ENCODE data around the gene INPP5K.

Gene INPP5K

DNA sequence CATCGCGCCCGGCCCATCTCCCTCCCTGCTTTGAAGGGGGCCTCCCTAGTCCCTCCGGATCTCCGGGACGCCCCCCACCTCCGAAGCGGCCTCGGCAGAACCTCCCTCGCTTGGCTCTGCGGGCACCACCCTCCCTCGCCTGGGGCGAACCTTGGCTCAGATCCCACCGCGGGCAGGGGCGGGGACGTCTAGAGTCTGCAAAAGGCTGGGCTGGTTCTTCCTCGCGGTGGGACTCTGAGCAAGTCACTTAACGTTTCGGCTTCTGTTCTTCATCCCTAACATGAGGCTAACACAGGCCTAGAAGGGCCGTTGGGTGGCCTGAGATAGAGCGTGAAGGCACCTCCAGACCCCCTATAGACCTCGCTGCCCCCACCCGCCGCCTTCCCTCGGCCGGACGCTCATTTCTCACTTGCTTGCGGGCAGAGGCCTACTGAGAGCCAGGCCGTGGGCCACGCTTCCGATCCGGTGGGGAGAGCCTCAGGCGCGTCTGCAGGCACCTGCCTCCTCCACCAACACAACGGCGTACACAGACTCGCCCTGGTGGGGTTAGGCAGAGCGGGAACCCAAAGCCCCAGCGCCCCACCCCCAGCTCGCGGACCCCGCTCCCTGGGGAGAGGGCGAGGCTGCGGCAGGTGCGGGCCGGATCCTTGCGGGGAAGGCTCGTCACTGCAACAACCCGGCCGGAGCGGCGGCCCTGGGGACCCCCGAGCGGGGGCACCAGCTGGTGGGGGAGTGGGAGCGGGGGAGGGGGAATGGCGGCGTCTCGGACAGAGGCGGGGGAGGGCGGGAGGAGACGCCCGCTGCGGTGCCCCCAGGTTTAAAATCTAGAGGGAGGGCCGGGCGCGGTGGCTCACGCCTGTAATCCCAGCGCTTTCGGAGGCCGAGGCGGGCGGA lies 29.4 kb downstream of the INPP5K start:
- DNase-seq (ENCODE audit: low read depth in 2 of 2): peak; percentile 48 to 58

DNA sequence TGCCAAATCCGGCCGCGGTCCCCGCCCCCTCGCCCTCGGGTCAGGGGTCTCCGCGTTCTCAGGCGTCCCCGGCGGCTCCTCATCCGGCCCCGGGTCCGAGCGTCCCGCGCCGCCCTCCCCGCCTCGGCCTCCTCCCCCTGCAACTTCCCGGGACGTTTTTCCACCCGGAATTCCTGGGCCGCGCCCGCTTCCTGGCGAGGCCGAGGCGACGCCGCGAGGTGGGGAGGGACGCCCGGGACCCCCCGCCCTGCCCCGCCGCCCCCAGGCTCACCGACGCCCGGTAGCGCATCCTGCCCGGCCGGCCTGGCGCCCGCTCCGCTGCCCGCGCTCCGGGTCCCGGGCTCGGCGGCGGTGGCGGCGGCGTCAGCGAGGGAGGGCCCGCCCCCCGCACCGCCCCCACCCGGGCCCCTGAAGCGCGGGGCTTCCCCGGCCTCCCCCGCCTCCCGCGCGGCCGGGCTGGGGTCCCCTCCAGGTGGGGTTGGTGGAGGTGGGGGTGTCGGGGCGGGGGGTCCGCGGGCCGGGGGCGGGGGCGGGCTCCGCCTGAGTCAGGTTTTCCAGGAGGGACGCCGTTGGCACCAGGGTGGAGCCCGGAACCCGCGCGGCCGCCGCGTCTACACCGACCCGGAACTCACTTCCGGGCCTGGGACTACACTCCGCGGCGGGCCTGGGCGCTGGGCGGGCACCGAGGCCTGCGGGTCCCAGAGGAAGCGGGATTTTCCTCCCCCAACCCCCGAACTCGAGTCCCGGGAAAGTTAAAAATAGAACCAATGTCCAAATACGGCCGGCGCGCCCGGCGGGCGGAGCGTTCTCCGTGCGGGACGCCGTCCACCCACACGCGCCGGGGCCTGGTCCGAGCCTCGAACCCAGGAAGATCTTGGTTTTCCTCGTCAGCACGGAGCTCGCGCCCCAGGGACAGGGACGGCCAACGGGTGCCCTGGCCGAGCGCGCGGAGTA lies 30.7 kb downstream of the INPP5K start:
- DNase-seq (ENCODE audit: low read depth in 2 of 2): peak in 1 of 2 donors; percentile 39

GRCh38 chr17:1484676-1485422 lies 31.6 kb downstream of the INPP5K start:
- DNase-seq (ENCODE audit: low read depth in 2 of 2): peak in 1 of 2 donors; percentile 29

- DNase-seq (ENCODE audit: low read depth in 2 of 2): no peak
Measured at GRCh38 chr17:1484060-1484535, 32.3 kb downstream of the INPP5K start.

GRCh38 chr17:1482680-1483079 lies 33.7 kb downstream of the INPP5K start:
- no peak for DNase-seq (ENCODE audit: low read depth in 2 of 2)

DNA sequence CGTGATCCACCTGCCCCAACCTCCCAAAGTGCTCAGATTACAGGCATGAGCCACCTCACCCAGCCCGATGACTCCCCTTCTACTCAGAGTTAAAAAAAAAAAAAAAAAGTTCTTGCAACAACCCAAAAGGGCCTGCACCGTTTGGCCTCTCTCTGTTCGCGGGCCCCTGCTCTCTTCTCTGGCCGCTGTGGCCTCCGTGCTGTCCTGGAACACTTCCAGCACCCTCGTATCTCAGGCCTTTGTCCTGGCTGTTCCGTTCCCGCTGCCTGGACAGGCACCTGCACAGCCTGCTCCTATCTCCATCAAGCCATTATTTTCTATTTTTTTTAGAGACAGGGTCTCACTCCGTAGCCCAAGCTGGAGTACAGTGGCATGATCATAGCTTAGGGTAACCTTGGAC lies 34.7 kb downstream of the INPP5K start:
- DNase-seq (ENCODE audit: low read depth in 2 of 2): no peak

DNA sequence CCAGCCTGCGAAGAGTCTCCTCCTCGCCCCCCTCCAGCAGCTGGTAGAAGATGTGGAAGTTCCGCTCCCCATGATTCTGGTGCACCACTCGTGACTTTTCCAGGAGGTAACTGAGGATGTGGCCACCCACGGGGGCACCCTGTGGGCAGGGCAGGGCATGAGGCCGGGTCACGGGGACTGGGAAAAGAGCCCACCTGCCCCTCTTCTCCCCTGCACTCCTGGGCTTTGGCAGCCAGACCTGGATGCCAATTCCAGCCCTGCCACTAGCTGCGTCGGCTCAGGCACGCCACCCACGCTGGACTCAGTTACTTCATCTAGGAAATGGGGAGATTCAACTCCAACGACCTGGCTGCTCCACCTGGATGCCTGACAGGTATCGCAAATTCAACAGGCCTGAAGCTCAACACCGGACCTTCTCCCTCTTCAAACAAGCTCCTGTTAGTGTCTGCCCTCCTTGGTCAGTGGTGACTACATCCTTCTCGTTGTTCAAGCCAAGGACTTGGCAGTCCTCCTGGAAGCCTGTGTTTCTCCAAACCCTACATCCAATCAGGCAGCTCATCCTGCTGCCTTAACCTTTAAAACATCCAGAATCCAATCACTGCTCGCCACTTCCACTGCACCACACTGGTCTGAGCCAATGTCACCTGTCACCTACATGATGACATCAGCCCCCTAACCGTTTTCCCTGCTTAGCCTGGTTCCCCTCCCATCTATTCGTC lies 35.5 kb downstream of the INPP5K start:
- no peak for DNase-seq (ENCODE audit: low read depth in 2 of 2)

GRCh38 chr17:1478418-1478817 lies 38.0 kb downstream of the INPP5K start:
- DNase-seq (ENCODE audit: low read depth in 2 of 2): no peak

GRCh38 chr17:1475321-1475854 lies 41.0 kb downstream of the INPP5K start:
- DNase-seq (ENCODE audit: low read depth in 2 of 2): no peak

GRCh38 chr17:1474402-1475189 lies 41.8 kb downstream of the INPP5K start:
- no peak for DNase-seq (ENCODE audit: low read depth in 2 of 2)

DNA sequence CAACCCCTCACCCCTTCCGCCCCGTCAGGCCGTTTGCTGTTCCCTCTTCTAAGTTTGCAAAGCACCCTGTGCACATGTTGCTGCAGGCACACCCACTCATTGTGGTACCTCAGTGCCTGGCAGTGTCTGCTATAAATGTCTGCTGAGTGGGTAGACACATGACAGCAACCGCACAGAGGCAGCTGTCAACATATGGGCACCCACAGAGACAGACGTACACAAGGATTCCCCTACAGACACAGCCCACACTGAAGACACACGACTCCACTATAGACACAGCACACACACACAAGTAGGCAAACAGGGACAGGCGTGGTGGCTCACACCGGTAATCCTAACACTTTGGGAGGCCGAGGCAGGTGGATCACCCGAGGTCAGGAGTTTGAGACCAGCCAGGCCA lies 42.6 kb downstream of the INPP5K start:
- DNase-seq (ENCODE audit: low read depth in 2 of 2): no peak

DNA sequence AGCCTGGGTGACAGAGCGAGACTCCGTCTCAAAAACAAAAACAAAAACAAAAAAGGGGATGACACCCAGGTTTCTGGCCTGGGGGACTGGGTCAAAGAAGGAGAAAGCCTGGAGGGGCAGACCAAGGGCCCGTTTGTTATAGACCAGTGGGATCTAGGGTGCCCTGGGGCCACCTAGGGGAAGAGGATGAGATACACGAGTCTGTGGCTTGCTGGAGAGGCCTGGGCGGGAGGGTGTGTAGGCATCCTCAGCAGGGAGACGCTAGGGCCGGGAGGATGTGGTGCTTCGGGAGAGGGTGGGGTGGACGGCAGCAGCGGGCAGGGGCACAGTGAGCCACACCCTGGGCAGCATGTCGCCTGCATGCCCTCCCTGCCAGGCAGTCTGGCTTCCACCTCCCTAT lies 43.2 kb downstream of the INPP5K start:
- DNase-seq (ENCODE audit: low read depth in 2 of 2): no peak

DNA sequence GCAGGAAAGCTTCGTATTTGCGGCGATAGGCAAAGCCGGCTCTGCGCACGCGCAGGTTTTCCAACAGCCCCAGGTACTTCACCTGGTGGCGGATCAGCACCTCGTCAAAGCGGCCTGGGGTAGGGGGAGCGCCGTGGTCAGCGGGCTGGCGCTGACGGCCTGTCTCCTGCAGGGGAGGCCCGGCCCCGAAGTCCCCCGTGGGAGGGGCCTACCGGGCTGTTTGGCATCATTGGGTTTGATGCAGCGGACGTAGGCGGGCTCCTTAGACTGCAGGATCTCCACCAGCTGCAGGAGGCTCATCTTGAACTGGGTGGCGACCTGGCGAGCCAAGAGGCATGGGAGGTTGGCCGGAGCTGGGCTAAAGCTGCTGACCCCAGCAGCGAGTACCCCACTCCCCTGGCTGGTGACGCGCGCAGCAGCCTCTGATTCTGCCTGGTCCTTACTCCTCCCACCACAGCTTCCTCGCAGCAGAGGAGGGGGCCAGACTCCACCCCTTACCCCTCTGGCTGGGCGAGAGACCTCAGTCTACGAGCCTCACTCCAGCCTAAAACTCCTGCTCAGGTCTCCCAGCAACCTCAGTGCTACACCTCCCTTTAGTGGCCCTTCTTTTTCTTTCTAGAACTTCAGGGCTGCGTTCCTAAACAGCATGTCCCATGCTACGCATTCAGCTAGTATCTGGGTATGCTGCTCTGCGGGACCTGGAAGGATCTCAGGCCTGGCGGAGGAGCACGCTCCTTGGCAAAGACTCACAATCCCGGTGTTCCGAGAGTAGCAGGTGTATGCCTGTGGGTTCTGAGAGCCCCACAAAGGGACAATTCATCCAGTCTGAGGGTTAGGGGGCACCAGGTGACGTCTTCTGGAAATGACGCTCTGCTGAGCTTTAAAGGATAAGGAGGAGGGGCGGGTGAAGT lies 44.2 kb downstream of the INPP5K start:
- no peak for DNase-seq (ENCODE audit: low read depth in 2 of 2)

DNA sequence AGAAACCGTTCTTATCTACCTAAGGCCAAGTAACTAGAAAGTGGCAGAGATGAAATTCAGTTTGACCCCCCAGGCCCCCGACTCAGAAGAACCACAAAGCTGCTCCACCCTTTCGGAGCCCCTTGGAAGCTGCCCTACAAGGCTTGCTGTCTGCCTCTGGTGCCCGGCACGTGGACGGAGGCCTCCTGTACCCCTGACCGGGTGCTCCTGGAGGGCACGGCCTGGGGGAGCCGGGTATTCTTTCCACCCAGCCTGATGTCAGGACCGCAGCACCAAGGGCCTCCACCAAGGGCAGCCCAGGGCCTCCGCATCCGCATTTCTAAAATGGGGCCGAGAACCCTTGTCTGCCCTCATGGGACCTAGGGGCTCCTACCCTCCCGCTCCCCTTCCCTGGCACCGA lies 44.9 kb downstream of the INPP5K start:
- no peak for DNase-seq (ENCODE audit: low read depth in 2 of 2)

- no peak for DNase-seq (ENCODE audit: low read depth in 2 of 2)
Measured at GRCh38 chr17:1470755-1471462, 45.5 kb downstream of the INPP5K start.

- no peak for DNase-seq (ENCODE audit: low read depth in 2 of 2)
Measured at GRCh38 chr17:1470071-1470754, 46.2 kb downstream of the INPP5K start.

- DNase-seq (ENCODE audit: low read depth in 2 of 2): no peak
Measured at GRCh38 chr17:1469231-1469852, 47.1 kb downstream of the INPP5K start.
